ENCODE results near the gene SLC25A30. TPM values are rescaled to one million over a fixed set of nuclear protein-coding genes. Genes with fewer than 3 reads are reported as not detected.
"Not testable (repeated sequence)": the region's sequence is repeated elsewhere in the genome, so short reads cannot be mapped to it uniquely, and the experiment has no call there.

SLC25A30 gene
- total RNA-seq, 6 experiments from 2014 or later = 16.1 to 60.4 (median 45.0) TPM

DNA sequence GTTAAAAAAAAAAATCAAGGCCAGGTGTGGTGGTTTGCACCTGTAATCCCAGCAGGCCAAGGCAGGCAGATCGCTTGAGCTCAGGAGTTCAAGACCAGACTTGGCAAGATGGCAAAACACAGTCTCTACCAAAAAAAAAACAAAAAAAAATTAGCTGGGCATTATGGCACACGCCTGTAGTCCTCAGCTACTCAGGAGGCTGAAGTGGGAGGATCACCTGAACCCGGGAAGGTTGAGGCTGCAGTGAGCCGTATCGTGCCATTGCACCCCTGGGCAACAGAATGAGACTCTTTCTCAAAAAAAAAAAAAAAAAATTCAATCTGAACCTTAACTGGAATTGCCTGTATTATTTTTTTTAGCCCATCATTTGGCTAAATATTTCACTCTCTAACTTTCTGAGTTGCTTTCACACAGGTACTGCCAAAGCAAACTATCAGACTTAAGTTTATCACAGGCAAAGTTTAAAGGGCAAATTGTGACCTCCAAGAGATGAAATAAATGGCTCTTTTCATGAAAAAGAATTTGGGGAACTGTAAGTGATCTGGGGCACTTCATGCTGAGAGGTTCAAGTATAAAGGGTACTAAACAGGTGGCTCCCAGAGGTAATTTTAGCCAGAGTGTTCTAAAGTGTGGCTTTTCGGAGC lies 14.7 kb upstream of the SLC25A30 start:
- Histone ChIP-seq H3K9me3 (no peaks in the 10 kb centered on the region), H3K4me1 (peaks cover 0 to 28% (median 3%) of the 10 kb centered on the region in 4 donors), H3K27me3 (no peaks in the 10 kb centered on the region), H3K36me3 (no peaks in the 10 kb centered on the region), H3K4me3 (peak overlapping the region in 2 of 3 donors; percentile 44), H3K27ac (peak overlapping the region; percentile 83 to 99 (median 98))
- DNase-seq (peak in 1 of 3 donors; percentile 43), ATAC-seq (peak; percentile 50 to 56 (median 52))
- 29% methylated on average over 6 of the region's 6 CpGs for WGBS (ENCODE audit: insufficient coverage, low coverage, low lambda C conversion rate, missing lambda C conversion rate)
- TF ChIP-seq CTCF (IDR thresholded peaks at IDR 0.05) = no peak
- TF ChIP-seq POLR2A (IDR thresholded peaks at IDR 0.05) = no peak
- intact Hi-C loops (cut with DNase I) = no loop called here

GRCh38 chr13:45426056-45426841 lies 8.1 kb upstream of the SLC25A30 start:
- intact Hi-C loops (cut with DNase I); H3K36me3 ChIP-seq; H3K4me1 ChIP-seq; H3K27me3 ChIP-seq; H3K4me3 ChIP-seq; DNase-seq; H3K9me3 ChIP-seq: not testable (repeated sequence)
- peak overlapping the region in 1 of 3 donors; percentile 31 for H3K27ac ChIP-seq
- ATAC-seq = peak in 2 of 4 donors; percentile 12 to 28
- WGBS (ENCODE audit: insufficient coverage, low coverage, low lambda C conversion rate, missing lambda C conversion rate) = 67% methylated on average over 9 of the region's 16 CpGs

- no peaks in the 10 kb centered on the region for H3K4me1 ChIP-seq
- DNase-seq = no peak
- H3K9me3 ChIP-seq = no peaks in the 10 kb centered on the region
- intact Hi-C loops (cut with DNase I) = no loop called here
- no peaks in the 10 kb centered on the region for H3K27me3 ChIP-seq
- WGBS (ENCODE audit: insufficient coverage, low coverage, low lambda C conversion rate, missing lambda C conversion rate) = 52% methylated on average over 3 of the region's 3 CpGs
- H3K36me3 ChIP-seq = peaks cover 0 to 7% (median 0%) of the 10 kb centered on the region in 4 donors
- no peak overlapping the region for H3K27ac ChIP-seq
- no peak for ATAC-seq
- H3K4me3 ChIP-seq = no peak overlapping the region
- no peak for TF ChIP-seq POLR2A (IDR thresholded peaks at IDR 0.05)
- no peak for TF ChIP-seq CTCF (IDR thresholded peaks at IDR 0.05)
Observed at GRCh38 chr13:45422731-45423292, 4.6 kb upstream of the SLC25A30 start.

- WGBS (ENCODE audit: insufficient coverage, low coverage, low lambda C conversion rate, missing lambda C conversion rate) = no CpG with 5 or more reads among the region's 1 CpG
- intact Hi-C loops (cut with DNase I) = no loop called here
- DNase-seq (no peak), ATAC-seq (no peak)
- Histone ChIP-seq H3K36me3 (peaks cover 0 to 7% (median 0%) of the 10 kb centered on the region in 4 donors), H3K4me3 (no peak overlapping the region), H3K27me3 (no peaks in the 10 kb centered on the region), H3K9me3 (no peaks in the 10 kb centered on the region), H3K4me1 (peaks cover 0 to 15% (median 0%) of the 10 kb centered on the region in 4 donors), H3K27ac (no peak overlapping the region)
- TF ChIP-seq POLR2A (IDR thresholded peaks at IDR 0.05) (no peak), CTCF (IDR thresholded peaks at IDR 0.05) (no peak)
Observed at GRCh38 chr13:45419945-45420344, 1.8 kb upstream of the SLC25A30 start.

DNA sequence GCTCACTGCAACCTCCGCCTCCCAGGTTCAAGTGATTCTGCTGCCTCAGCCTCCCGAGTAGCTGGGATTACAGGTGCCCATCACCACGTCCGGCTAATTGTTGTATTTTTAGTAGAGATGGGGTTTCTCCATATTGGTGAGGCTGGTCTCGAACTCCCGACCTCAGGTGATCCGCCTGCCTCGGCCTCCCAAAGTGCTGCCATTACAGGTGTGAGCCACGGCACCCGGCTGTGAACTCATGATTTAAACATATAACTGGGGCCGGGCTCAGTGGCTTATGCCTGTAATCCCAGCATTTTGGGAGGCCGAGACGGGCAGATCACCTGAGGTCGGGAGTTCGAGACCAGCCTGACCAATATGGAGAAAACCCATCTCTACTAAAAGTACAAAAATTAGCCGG lies 1.2 kb upstream of the SLC25A30 start:
- intact Hi-C loops (cut with DNase I); H3K4me3 ChIP-seq; DNase-seq; H3K27me3 ChIP-seq; ATAC-seq; H3K36me3 ChIP-seq; H3K9me3 ChIP-seq: not testable (repeated sequence)
- H3K27ac ChIP-seq = peak overlapping the region in 1 of 3 donors; percentile 97
- H3K4me1 ChIP-seq = peaks cover 0 to 18% (median 0%) of the 10 kb centered on the region in 4 donors
- WGBS (ENCODE audit: insufficient coverage, low coverage, low lambda C conversion rate, missing lambda C conversion rate) = 94% methylated on average over 9 of the region's 16 CpGs

All from right lobe of liver (tissue), 6 donors.